ENCODE results near the gene GATAD2A.

DNA sequence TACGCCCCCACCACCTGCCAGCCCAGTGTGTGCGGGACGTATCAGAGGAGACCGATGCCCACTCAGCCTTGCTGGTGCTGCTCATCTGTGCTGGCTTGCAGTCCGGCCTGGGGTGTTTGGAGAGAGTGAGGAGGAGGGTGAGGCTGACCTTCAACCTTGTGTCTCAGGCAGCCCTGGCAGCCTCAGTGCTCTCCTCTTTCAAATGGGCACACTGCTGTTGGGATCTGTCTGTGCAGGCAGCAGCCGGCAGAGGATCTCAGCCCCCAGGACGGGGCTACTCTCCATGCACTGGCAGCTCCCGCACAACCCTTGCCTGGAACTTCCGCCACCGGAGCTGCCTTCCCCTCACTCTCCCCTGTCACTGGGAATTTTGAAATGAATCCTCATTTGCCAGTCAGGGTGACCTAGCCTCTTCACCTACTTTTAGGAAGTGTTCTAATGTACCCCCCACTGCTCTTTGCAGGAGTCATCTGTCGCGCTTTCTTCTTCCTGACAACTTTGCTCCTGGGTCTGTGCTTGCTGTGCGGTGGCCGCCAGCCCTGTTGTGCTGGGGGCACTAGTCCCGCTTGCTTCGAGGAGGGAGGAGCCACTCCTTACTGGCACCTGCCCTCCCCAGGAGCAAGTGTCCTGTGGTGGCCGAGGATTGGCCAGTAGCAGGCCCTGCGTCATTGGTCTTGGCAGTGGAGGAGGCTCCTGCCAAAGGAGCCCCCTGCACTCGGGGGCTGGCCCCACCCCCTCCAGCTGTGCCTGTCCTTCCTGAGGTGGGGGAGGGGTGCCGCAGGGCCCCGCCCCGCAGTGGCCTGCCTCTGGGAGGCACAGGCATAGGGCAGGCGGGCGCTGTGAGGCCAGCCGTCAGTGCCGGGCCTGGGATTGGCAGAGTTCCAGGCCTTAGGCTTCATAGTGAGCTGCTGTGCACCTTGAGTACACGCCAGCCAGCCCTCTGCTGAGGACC, 56.5 kb downstream of the GATAD2A start:
- TF ChIP-seq POLR2AphosphoS5 (IDR thresholded peaks at IDR 0.05) (no peak), POLR2A (IDR thresholded peaks at IDR 0.05) (no peak), EP300 (IDR thresholded peaks at IDR 0.05) (no peak)
- TF ChIP-seq, protein P1, sequence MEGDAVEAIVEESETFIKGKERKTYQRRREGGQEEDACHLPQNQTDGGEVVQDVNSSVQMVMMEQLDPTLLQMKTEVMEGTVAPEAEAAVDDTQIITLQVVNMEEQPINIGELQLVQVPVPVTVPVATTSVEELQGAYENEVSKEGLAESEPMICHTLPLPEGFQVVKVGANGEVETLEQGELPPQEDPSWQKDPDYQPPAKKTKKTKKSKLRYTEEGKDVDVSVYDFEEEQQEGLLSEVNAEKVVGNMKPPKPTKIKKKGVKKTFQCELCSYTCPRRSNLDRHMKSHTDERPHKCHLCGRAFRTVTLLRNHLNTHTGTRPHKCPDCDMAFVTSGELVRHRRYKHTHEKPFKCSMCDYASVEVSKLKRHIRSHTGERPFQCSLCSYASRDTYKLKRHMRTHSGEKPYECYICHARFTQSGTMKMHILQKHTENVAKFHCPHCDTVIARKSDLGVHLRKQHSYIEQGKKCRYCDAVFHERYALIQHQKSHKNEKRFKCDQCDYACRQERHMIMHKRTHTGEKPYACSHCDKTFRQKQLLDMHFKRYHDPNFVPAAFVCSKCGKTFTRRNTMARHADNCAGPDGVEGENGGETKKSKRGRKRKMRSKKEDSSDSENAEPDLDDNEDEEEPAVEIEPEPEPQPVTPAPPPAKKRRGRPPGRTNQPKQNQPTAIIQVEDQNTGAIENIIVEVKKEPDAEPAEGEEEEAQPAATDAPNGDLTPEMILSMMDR (IDR thresholded peaks at IDR 0.05): no peak

All from stomach (tissue), 4 donors.